Measurements from ENCODE around the gene GJB4. TPM values are rescaled to one million over a fixed set of nuclear protein-coding genes. Genes with fewer than 3 reads are reported as not detected.

GJB4 gene
- polyA plus RNA-seq, 2 of the 4 experiments (the other 2 are of a cell fraction): not detected

GRCh38 chr1:34774957-34775356 lies 15.4 kb downstream of the GJB4 start:
- CTCF ChIA-PET: no interaction called here
- no peak overlapping the region for H3K4me2 ChIP-seq
- FAIRE-seq: no peak

GRCh38 chr1:34776911-34777310 lies 17.4 kb downstream of the GJB4 start:
- Histone ChIP-seq H3K9me3 (no peaks in the 10 kb centered on the region), H3K4me2 (no peak overlapping the region), H3K4me3 (no peak overlapping the region), H3K27ac (no peak overlapping the region), H3K4me1 (0 out of 3 replicates have a peak, but pooled peaks cover 3% of the 10 kb centered on the region)
- ChIA-PET POLR2A (interaction anchor here (0.6 kb wide), 1 partner anchor 265 kb away, joined by 4 read pairs; no protein-coding TSS in a partner anchor), CTCF (interaction anchor here (1.0 kb wide), 1 partner anchor 9 kb away, joined by 4 read pairs; no protein-coding TSS in a partner anchor)
- no peak for DNase-seq (ENCODE audit: low read depth in 1 of 2, low spot score in 1 of 2)
- no peak for FAIRE-seq
- ATAC-seq: no peak
- WGBS (ENCODE audit: missing lambda C conversion rate): 75% methylated on average over 1 of the region's 3 CpGs
- TF ChIP-seq MAX (IDR thresholded peaks at IDR 0.05) (no peak), ESRRA (IDR thresholded peaks at IDR 0.05; ENCODE audit: borderline replicate concordance, low read length) (no peak), HOXB13 (CRISPR knock-in tag; IDR thresholded peaks at IDR 0.05; ENCODE audit: low read depth) (no peak), ZNF302 (CRISPR knock-in tag; IDR thresholded peaks at IDR 0.05) (no peak), SREBF2 (IDR thresholded peaks at IDR 0.05) (no peak), SMC3 (IDR thresholded peaks at IDR 0.05) (no peak), HES2 (IDR thresholded peaks at IDR 0.05) (no peak), GATA3 (IDR thresholded peaks at IDR 0.05; ENCODE audit: borderline replicate concordance) (no peak), EHF (CRISPR knock-in tag; IDR thresholded peaks at IDR 0.05) (no peak), NFE2L2 (conservative IDR thresholded peaks at IDR 0.05; ENCODE audit: low read length) (no peak), REST (IDR thresholded peaks at IDR 0.05) (no peak), RAD21 (conservative IDR thresholded peaks at IDR 0.05 in 1 of 2, IDR thresholded peaks at IDR 0.05 in 1 of 2) (no peak), RFX5 (IDR thresholded peaks at IDR 0.05) (no peak), JUNB (IDR thresholded peaks at IDR 0.05) (no peak), ATOH8 (CRISPR knock-in tag; IDR thresholded peaks at IDR 0.05; ENCODE audit: low read depth) (no peak), FOSB (CRISPR knock-in tag; IDR thresholded peaks at IDR 0.05) (no peak), HMGXB4 (CRISPR knock-in tag; IDR thresholded peaks at IDR 0.05; ENCODE audit: borderline replicate concordance) (no peak)

More at GRCh38 chr1:34774957-34775356, 15.4 kb downstream of the GJB4 start:
- Histone ChIP-seq H3K9me3 (no peaks in the 10 kb centered on the region), H3K4me1 (no peaks in the 10 kb centered on the region), H3K4me3 (no peak overlapping the region), H3K27ac (no peak overlapping the region)
- DNase-seq (ENCODE audit: low read depth in 1 of 2, low spot score in 1 of 2): no peak
- POLR2A ChIA-PET: no interaction called here
- ATAC-seq: no peak
- TF ChIP-seq HEYL (CRISPR knock-in tag; IDR thresholded peaks at IDR 0.05): no peak
- TF ChIP-seq HOXB5 (CRISPR knock-in tag; IDR thresholded peaks at IDR 0.05): no peak
- TF ChIP-seq TFCP2L1 (CRISPR knock-in tag; IDR thresholded peaks at IDR 0.05): no peak
- no peak for TF ChIP-seq ELK1 (IDR thresholded peaks at IDR 0.05; ENCODE audit: low read depth, low read length)
- no peak for TF ChIP-seq NFE2L2 (conservative IDR thresholded peaks at IDR 0.05; ENCODE audit: low read length)
- TF ChIP-seq CBX8 (IDR thresholded peaks at IDR 0.05): no peak
- WGBS (ENCODE audit: missing lambda C conversion rate): 63% methylated on average over 8 of the region's 8 CpGs

All from A549 (cell line).